ENCODE measurements around the gene PDE10A.

DNA sequence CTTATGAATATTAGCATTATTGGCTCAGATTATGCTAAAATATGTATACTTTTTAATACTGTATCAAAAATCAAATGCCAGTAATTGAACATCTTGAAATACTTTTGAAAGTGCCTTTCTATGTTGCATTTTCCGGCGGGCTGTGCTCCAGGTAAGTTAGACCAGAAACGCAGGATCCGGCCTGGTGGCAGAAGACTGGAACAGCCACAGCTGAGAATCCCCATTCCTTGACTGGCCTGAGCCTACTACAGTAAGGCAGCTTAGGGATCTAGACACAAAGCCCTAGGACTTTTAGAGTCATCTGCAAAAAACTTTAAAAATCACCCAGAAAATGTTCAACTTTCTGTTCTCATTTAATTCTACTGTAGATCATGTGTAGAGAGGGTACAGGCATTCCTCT lies 214.8 kb downstream of the PDE10A start:
- TF ChIP-seq POLR2AphosphoS5 (IDR thresholded peaks at IDR 0.05) (no peak), POLR2A (IDR thresholded peaks at IDR 0.05) (no peak)
